HepG2 (cell line): Measurements from ENCODE around the gene TMEFF1. TPM values are rescaled to one million over a fixed set of nuclear protein-coding genes. Genes with fewer than 3 reads are reported as not detected.

Experiments
- BRCA1 ChIP-seq: sonication (generic); formaldehyde crosslinking; IDR thresholded peaks from 2 replicates; pipeline ENCODE4 v1.4.0; 2020; ENCODE audit warnings: missing genetic modification reagents
- CERS6 ChIP-seq: sonication (generic); formaldehyde crosslinking; IDR thresholded peaks from 2 replicates; pipeline ENCODE4 v1.5.0; 2020; ENCODE audit warnings: missing genetic modification reagents
- CREB1 ChIP-seq, 2 experiments: fragments of 450-650 bp in 1 of 2; IDR thresholded peaks; 2 replicates each; pipeline ENCODE4 v1.6.1; 2016 to 2017; ENCODE audit warnings: control low read depth in 1 of 2, mild to moderate bottlenecking in 1 of 2, missing compliant biosample characterization in 1 of 2, missing genetic modification characterization in 1 of 2
- FOXP1 ChIP-seq, 2 experiments: fragments of 450-650 bp in 1 of 2; IDR thresholded peaks; 2 replicates each; pipeline ENCODE4 v1.6.1; 2017 to 2018; ENCODE audit warnings: antibody characterized with exemption in 1 of 2
- GFI1 ChIP-seq: sonication (generic); formaldehyde crosslinking; IDR thresholded peaks from 2 replicates; pipeline ENCODE4 v1.5.0; 2020; ENCODE audit warnings: missing genetic modification reagents, mild to moderate bottlenecking, borderline replicate concordance
- KLF16 ChIP-seq, 2 experiments: sonication (generic) in 1 of 2; formaldehyde crosslinking in 1 of 2; IDR thresholded peaks; 2 replicates each; pipeline versions ENCODE4 v1.6.1 to v1.8.0; 2016 to 2023; ENCODE audit warnings: missing genetic modification reagents in 2 of 2, missing compliant biosample characterization in 1 of 2
- MAFF ChIP-seq: IDR thresholded peaks from 2 replicates; pipeline ENCODE4 v1.6.1; 2011; ENCODE audit warnings: low read depth, low read length, improper control_type of control experiment
- THAP11 ChIP-seq: IDR thresholded peaks from 2 replicates; pipeline ENCODE4 v1.6.1; 2016; ENCODE audit warnings: missing biosample characterization, missing genetic modification reagents
- ZBTB43 ChIP-seq: sonication (generic); formaldehyde crosslinking; conservative IDR thresholded peaks from 2 replicates; pipeline ENCODE4 v1.4.0; 2020; ENCODE audit warnings: missing genetic modification reagents
- ZFP62 ChIP-seq: sonication (generic); formaldehyde crosslinking; IDR thresholded peaks from 2 replicates; pipeline ENCODE4 v1.4.0; 2020; ENCODE audit warnings: missing genetic modification reagents
- ZNF3 ChIP-seq: IDR thresholded peaks from 2 replicates; pipeline ENCODE4 v1.7.0; 2017; ENCODE audit warnings: inconsistent platforms
- ZNF30 ChIP-seq: sonication (generic); formaldehyde crosslinking; IDR thresholded peaks from 2 replicates; pipeline ENCODE4 v1.5.0; 2020; ENCODE audit warnings: mild to moderate bottlenecking, missing genetic modification reagents
- ZNF614 ChIP-seq: IDR thresholded peaks from 2 replicates; pipeline ENCODE4 v1.6.1; 2018; ENCODE audit warnings: missing biosample characterization, missing genetic modification reagents, inconsistent platforms, borderline replicate concordance
- polyA plus RNA-seq, 8 experiments: library from polyadenylated mRNA; depleted of rRNA in 3 of 8; stranded (reverse) in 7 of 8; unstranded in 1 of 8; fragments of >200 nt; fragmentation: Illumina TruSeq in 4 of 8; extraction: Trizol in 4 of 8; gene quantifications; 2 replicates each; pipeline versions ENCODE4 v1.2.1 to v1.2.3, GENCODE V29; 2011 to 2016; ENCODE audit warnings: low read depth in 4 of 8, missing spikeins in 1 of 8, mixed read lengths in 1 of 8; ENCODE audit not compliant: insufficient read depth in 1 of 8
- total RNA-seq, 5 experiments: library from RNA; depleted of rRNA; stranded (reverse); fragments of >200 nt; fragmentation: Illumina TruSeq; extraction: Trizol; gene quantifications; 2 replicates each; pipeline ENCODE4 v1.2.3, GENCODE V29; 2016; ENCODE audit warnings: low read depth in 1 of 5
- TF ChIP-seq, protein P1 (sequence below): sonication (generic); formaldehyde crosslinking; IDR thresholded peaks from 2 replicates; pipeline ENCODE4 v1.5.1; 2020; ENCODE audit warnings: missing genetic modification reagents, mild to moderate bottlenecking, borderline replicate concordance
- TF ChIP-seq, protein P2 (sequence below): IDR thresholded peaks from 2 replicates; pipeline ENCODE4 v1.6.1; 2016; ENCODE audit warnings: low read depth
- TF ChIP-seq, protein P3 (sequence below): IDR thresholded peaks from 2 replicates; pipeline ENCODE4 v1.4.0; 2020; ENCODE audit warnings: mild to moderate bottlenecking, missing genetic modification reagents
- TF ChIP-seq, protein P4 (sequence below): sonication (generic); formaldehyde crosslinking; IDR thresholded peaks from 2 replicates; pipeline ENCODE4 v1.5.0; 2020; ENCODE audit warnings: mild to moderate bottlenecking, missing genetic modification reagents

TMEFF1 gene
- total and polyA plus RNA-seq, 2 of the 13 experiments (the other 11 are each of a cell fraction or from before 2014, with no cell fraction given), result 0.87 to 1.9 TPM

GRCh38 chr9:100428871-100429654 is 43.9 kb upstream of the TMEFF1 start (continued):
- TF ChIP-seq, protein P1, sequence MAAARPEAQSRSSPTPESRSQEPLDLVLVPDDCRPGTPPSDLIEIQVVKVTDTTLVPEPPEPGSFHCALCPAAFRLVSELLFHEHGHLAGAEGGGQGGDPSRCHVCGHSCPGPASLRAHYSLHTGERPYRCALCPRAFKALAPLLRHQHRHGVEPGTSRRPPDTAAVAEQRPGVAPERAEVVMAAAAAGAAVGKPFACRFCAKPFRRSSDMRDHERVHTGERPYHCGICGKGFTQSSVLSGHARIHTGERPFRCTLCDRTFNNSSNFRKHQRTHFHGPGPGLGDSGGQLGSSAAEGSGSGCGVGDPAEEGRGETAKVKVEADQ (CRISPR knock-in tag), result no peak
- TF ChIP-seq ZNF30 (CRISPR knock-in tag) (no peak), THAP11 (CRISPR knock-in tag) (0 out of 2 replicates have a peak, but pooled peaks have one; percentile 17), KLF16 (CRISPR knock-in tag; IDR thresholded peaks at IDR 0.05) (peak in 1 of 2 experiments; percentile 44; a peak in 1 of 4 replicates), ZNF614 (CRISPR knock-in tag) (0 out of 2 replicates have a peak, but pooled peaks have one; percentile 13), CREB1 (IDR thresholded peaks at IDR 0.05) (peak; percentile 64), CREB1 (CRISPR knock-in tag; IDR thresholded peaks at IDR 0.05) (peak; percentile 47), ZBTB43 (no peak), CERS6 (CRISPR knock-in tag) (no peak), ZFP62 (CRISPR knock-in tag) (no peak), GFI1 (no peak), ZNF3 (CRISPR knock-in tag) (peak; percentile 98), MAFF (peak; percentile 90), FOXP1 (IDR thresholded peaks at IDR 0.05) (no peak), FOXP1 (CRISPR knock-in tag; IDR thresholded peaks at IDR 0.05) (no peak), BRCA1 (CRISPR knock-in tag) (no peak)
- TF ChIP-seq, protein P2, sequence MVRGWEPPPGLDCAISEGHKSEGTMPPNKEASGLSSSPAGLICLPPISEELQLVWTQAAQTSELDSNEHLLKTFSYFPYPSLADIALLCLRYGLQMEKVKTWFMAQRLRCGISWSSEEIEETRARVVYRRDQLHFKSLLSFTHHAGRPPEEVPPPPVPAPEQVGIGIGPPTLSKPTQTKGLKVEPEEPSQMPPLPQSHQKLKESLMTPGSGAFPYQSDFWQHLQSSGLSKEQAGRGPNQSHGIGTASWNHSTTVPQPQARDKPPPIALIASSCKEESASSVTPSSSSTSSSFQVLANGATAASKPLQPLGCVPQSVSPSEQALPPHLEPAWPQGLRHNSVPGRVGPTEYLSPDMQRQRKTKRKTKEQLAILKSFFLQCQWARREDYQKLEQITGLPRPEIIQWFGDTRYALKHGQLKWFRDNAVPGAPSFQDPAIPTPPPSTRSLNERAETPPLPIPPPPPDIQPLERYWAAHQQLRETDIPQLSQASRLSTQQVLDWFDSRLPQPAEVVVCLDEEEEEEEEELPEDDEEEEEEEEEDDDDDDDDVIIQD, result peak; percentile 50; the same call in 1 of the 2 replicates
- TF ChIP-seq, protein P3, sequence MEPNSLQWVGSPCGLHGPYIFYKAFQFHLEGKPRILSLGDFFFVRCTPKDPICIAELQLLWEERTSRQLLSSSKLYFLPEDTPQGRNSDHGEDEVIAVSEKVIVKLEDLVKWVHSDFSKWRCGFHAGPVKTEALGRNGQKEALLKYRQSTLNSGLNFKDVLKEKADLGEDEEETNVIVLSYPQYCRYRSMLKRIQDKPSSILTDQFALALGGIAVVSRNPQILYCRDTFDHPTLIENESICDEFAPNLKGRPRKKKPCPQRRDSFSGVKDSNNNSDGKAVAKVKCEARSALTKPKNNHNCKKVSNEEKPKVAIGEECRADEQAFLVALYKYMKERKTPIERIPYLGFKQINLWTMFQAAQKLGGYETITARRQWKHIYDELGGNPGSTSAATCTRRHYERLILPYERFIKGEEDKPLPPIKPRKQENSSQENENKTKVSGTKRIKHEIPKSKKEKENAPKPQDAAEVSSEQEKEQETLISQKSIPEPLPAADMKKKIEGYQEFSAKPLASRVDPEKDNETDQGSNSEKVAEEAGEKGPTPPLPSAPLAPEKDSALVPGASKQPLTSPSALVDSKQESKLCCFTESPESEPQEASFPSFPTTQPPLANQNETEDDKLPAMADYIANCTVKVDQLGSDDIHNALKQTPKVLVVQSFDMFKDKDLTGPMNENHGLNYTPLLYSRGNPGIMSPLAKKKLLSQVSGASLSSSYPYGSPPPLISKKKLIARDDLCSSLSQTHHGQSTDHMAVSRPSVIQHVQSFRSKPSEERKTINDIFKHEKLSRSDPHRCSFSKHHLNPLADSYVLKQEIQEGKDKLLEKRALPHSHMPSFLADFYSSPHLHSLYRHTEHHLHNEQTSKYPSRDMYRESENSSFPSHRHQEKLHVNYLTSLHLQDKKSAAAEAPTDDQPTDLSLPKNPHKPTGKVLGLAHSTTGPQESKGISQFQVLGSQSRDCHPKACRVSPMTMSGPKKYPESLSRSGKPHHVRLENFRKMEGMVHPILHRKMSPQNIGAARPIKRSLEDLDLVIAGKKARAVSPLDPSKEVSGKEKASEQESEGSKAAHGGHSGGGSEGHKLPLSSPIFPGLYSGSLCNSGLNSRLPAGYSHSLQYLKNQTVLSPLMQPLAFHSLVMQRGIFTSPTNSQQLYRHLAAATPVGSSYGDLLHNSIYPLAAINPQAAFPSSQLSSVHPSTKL (CRISPR knock-in tag), result peak; percentile 74
- TF ChIP-seq, protein P4, sequence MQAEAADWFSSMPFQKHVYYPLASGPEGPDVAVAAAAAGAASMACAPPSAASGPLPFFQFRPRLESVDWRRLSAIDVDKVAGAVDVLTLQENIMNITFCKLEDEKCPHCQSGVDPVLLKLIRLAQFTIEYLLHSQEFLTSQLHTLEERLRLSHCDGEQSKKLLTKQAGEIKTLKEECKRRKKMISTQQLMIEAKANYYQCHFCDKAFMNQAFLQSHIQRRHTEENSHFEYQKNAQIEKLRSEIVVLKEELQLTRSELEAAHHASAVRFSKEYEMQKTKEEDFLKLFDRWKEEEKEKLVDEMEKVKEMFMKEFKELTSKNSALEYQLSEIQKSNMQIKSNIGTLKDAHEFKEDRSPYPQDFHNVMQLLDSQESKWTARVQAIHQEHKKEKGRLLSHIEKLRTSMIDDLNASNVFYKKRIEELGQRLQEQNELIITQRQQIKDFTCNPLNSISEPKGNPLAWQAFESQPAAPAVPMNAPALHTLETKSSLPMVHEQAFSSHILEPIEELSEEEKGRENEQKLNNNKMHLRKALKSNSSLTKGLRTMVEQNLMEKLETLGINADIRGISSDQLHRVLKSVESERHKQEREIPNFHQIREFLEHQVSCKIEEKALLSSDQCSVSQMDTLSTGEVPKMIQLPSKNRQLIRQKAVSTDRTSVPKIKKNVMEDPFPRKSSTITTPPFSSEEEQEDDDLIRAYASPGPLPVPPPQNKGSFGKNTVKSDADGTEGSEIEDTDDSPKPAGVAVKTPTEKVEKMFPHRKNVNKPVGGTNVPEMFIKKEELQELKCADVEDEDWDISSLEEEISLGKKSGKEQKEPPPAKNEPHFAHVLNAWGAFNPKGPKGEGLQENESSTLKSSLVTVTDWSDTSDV (CRISPR knock-in tag), result no peak
